SK-N-MC (cell line): ENCODE data around the gene PABPN1L.

ENCODE experiments used
- DNase-seq: peaks from one replicate; pipeline ENCODE4 v3.0.0-alpha.2; 2011; ENCODE audit warnings: low read depth, low spot score
- H3K27ac ChIP-seq: fragments of 200-600 bp; sonication (generic); 2 replicates; pipeline ENCODE4 v1.5.1; 2016; ENCODE audit warnings: mixed run types
- H3K36me3 ChIP-seq: fragments of 200-600 bp; sonication (generic); 2 replicates; pipeline ENCODE4 v1.6.1; 2017; ENCODE audit warnings: antibody characterized with exemption, low read length, mixed read lengths; ENCODE audit not compliant: insufficient read depth
- H3K4me3 ChIP-seq: fragments of 200-600 bp; sonication (generic); 2 replicates; pipeline ENCODE4 v1.5.1; 2016
- H3K9ac ChIP-seq: fragments of 200-600 bp; sonication (generic); 2 replicates; pipeline ENCODE4 v1.8.0; 2017; ENCODE audit warnings: mixed run types, mixed read lengths; ENCODE audit not compliant: insufficient read length
- H3K9me3 ChIP-seq: fragments of 200-600 bp; sonication (generic); 2 replicates; pipeline ENCODE4 v1.6.1; 2017; ENCODE audit warnings: low read depth, mild to moderate bottlenecking, antibody characterized with exemption, low read length, moderate library complexity, mixed read lengths
- EZH2 ChIP-seq: fragments of 200-600 bp; sonication (generic); IDR thresholded peaks from one replicate; pipeline ENCODE4 v1.6.1; 2017; ENCODE audit warnings: antibody characterized with exemption
- FOXP2 ChIP-seq: optimal IDR thresholded peaks from 2 replicates; pipeline ENCODE3; 2011; ENCODE audit warnings: mild to moderate bottlenecking, moderate library complexity; ENCODE audit not compliant: insufficient read depth; ENCODE audit errors: extremely low read length, control extremely low read depth
- POLR2AphosphoS5 ChIP-seq: IDR thresholded peaks from 2 replicates; pipeline ENCODE4 v1.6.1; 2012; ENCODE audit warnings: mild to moderate bottlenecking, low read depth, low read length, borderline replicate concordance

Gene PABPN1L

GRCh38 chr16:88904676-88905365 lies 38.4 kb upstream of the PABPN1L start:
- DNase-seq = no peak
- no peak overlapping the region for H3K4me3 ChIP-seq
- H3K9ac ChIP-seq = no peak overlapping the region
- H3K9me3 ChIP-seq = no peaks in the 10 kb centered on the region
- TF ChIP-seq FOXP2 (no peak), POLR2AphosphoS5 (no peak), EZH2 (no peak)
- no peak overlapping the region for H3K27ac ChIP-seq
- H3K36me3 ChIP-seq = no peaks in the 10 kb centered on the region

- Histone ChIP-seq H3K9ac (no peak overlapping the region), H3K4me3 (no peak overlapping the region), H3K9me3 (no peaks in the 10 kb centered on the region), H3K36me3 (no peaks in the 10 kb centered on the region), H3K27ac (no peak overlapping the region)
- no peak for TF ChIP-seq FOXP2
- TF ChIP-seq EZH2 = no peak
- TF ChIP-seq POLR2AphosphoS5 = no peak
- DNase-seq = no peak
Observed at GRCh38 chr16:88903267-88903666, 36.8 kb upstream of the PABPN1L start.

- no peaks in the 10 kb centered on the region for H3K36me3 ChIP-seq
- no peak overlapping the region for H3K27ac ChIP-seq
- no peak overlapping the region for H3K9ac ChIP-seq
- H3K4me3 ChIP-seq = no peak overlapping the region
- TF ChIP-seq POLR2AphosphoS5 = no peak
- TF ChIP-seq FOXP2 = no peak
- no peak for TF ChIP-seq EZH2
- DNase-seq = no peak
- no peaks in the 10 kb centered on the region for H3K9me3 ChIP-seq
Observed at GRCh38 chr16:88902744-88903143, 36.3 kb upstream of the PABPN1L start.

GRCh38 chr16:88901718-88902337 lies 35.4 kb upstream of the PABPN1L start:
- H3K4me3 ChIP-seq = no peak overlapping the region
- H3K9me3 ChIP-seq = no peaks in the 10 kb centered on the region
- TF ChIP-seq EZH2 (no peak), FOXP2 (no peak), POLR2AphosphoS5 (no peak)
- no peaks in the 10 kb centered on the region for H3K36me3 ChIP-seq
- no peak for DNase-seq
- H3K27ac ChIP-seq = no peak overlapping the region
- no peak overlapping the region for H3K9ac ChIP-seq

GRCh38 chr16:88900662-88901052 lies 34.2 kb upstream of the PABPN1L start:
- Histone ChIP-seq H3K9me3 (no peaks in the 10 kb centered on the region), H3K9ac (no peak overlapping the region), H3K4me3 (no peak overlapping the region), H3K27ac (no peak overlapping the region), H3K36me3 (no peaks in the 10 kb centered on the region)
- TF ChIP-seq FOXP2 = no peak
- TF ChIP-seq POLR2AphosphoS5 = no peak
- TF ChIP-seq EZH2 = no peak
- DNase-seq = no peak

- no peak for DNase-seq
- no peaks in the 10 kb centered on the region for H3K9me3 ChIP-seq
- no peak overlapping the region for H3K9ac ChIP-seq
- H3K27ac ChIP-seq = no peak overlapping the region
- TF ChIP-seq FOXP2 (no peak), POLR2AphosphoS5 (no peak), EZH2 (no peak)
- no peaks in the 10 kb centered on the region for H3K36me3 ChIP-seq
- no peak overlapping the region for H3K4me3 ChIP-seq
Observed at GRCh38 chr16:88899901-88900661, 33.6 kb upstream of the PABPN1L start.

GRCh38 chr16:88897696-88898425 lies 31.4 kb upstream of the PABPN1L start:
- Histone ChIP-seq H3K9ac (no peak overlapping the region), H3K36me3 (no peaks in the 10 kb centered on the region), H3K27ac (no peak overlapping the region), H3K4me3 (no peak overlapping the region), H3K9me3 (no peaks in the 10 kb centered on the region)
- no peak for DNase-seq
- TF ChIP-seq FOXP2 = no peak
- TF ChIP-seq POLR2AphosphoS5 = no peak
- TF ChIP-seq EZH2 = no peak

GRCh38 chr16:88896238-88897070 lies 30.0 kb upstream of the PABPN1L start:
- TF ChIP-seq POLR2AphosphoS5 (no peak), EZH2 (no peak), FOXP2 (no peak)
- DNase-seq = no peak
- H3K36me3 ChIP-seq = no peaks in the 10 kb centered on the region
- no peak overlapping the region for H3K9ac ChIP-seq
- no peak overlapping the region for H3K4me3 ChIP-seq
- no peaks in the 10 kb centered on the region for H3K9me3 ChIP-seq
- H3K27ac ChIP-seq = no peak overlapping the region
